WTC11 (cell line): ENCODE results near the gene SELENOP. TPM values are rescaled to one million over a fixed set of nuclear protein-coding genes. Genes with fewer than 3 reads are reported as not detected.
A peak's percentile ranks its signal among the peaks of the same experiment; 100 is the strongest.

Experiments
- ATAC-seq: fragments of 200-7000 bp; cut with Tn5 transposase; 2 replicates; pipeline ENCODE4 v1.10.0; 2021; ENCODE audit warnings: mild to moderate bottlenecking, moderate library complexity
- CTCF ChIA-PET: fragments of 300-600 bp; sonication (Branson Sonifier 250); formaldehyde crosslinking; loops from one replicate; lab custom pipeline; 2021; ENCODE audit warnings: antibody characterized with exemption; lab: Charles Lee
- POLR2A ChIA-PET: fragments of 350-600 bp; sonication (Branson Sonifier 250); formaldehyde crosslinking; loops from one replicate; lab custom pipeline; 2021; ENCODE audit warnings: antibody characterized with exemption; lab: Charles Lee
- DNase-seq: peaks from one replicate; pipeline ENCODE4 v3.0.0; 2021; ENCODE audit warnings: low spot score
- H3K27ac Mint-ChIP-seq: 2 replicates; pipeline ENCODE4 v1.8.0; 2021; ENCODE audit warnings: mixed read lengths
- H3K27me3 Mint-ChIP-seq: 2 replicates; pipeline ENCODE4 v1.8.0; 2021; ENCODE audit warnings: low read depth, mild to moderate bottlenecking, moderate library complexity, mixed read lengths
- H3K36me3 Mint-ChIP-seq: 2 replicates; pipeline ENCODE4 v1.8.0; 2021; ENCODE audit warnings: mixed read lengths
- H3K4me1 Mint-ChIP-seq: 2 replicates; pipeline ENCODE4 v1.8.0; 2022; ENCODE audit warnings: mixed read lengths
- H3K4me3 Mint-ChIP-seq: 2 replicates; pipeline ENCODE4 v1.8.0; 2021; ENCODE audit warnings: mild to moderate bottlenecking, moderate library complexity, mixed read lengths
- H3K9me3 Mint-ChIP-seq: 2 replicates; pipeline ENCODE4 v1.8.0; 2021; ENCODE audit warnings: mixed read lengths
- ATF1 ChIP-seq: sonication (generic); formaldehyde crosslinking; IDR thresholded peaks from 2 replicates; pipeline ENCODE4 v1.8.1; 2023; ENCODE audit warnings: mild to moderate bottlenecking, moderate library complexity, missing genetic modification reagents
- ATF3 ChIP-seq: sonication (generic); formaldehyde crosslinking; conservative IDR thresholded peaks from 2 replicates; pipeline ENCODE4 v1.8.1; 2022; ENCODE audit warnings: mild to moderate bottlenecking, missing genetic modification reagents
- CREB1 ChIP-seq: sonication (generic); formaldehyde crosslinking; IDR thresholded peaks from 2 replicates; pipeline ENCODE4 v1.8.0; 2023; ENCODE audit warnings: mild to moderate bottlenecking, missing genetic modification reagents
- CREM ChIP-seq: sonication (generic); formaldehyde crosslinking; IDR thresholded peaks from 2 replicates; pipeline ENCODE4 v1.8.1; 2022; ENCODE audit warnings: mild to moderate bottlenecking, missing genetic modification reagents, moderate library complexity
- E2F1 ChIP-seq: sonication (generic); formaldehyde crosslinking; IDR thresholded peaks from 2 replicates; pipeline ENCODE4 v1.8.0; 2022; ENCODE audit warnings: mild to moderate bottlenecking, missing genetic modification reagents
- E2F5 ChIP-seq: sonication (generic); formaldehyde crosslinking; IDR thresholded peaks from 2 replicates; pipeline ENCODE4 v1.8.1; 2022; ENCODE audit warnings: mild to moderate bottlenecking, moderate library complexity, missing genetic modification reagents
- EMX1 ChIP-seq: fragments of 250-450 bp; sonication (Bioruptor Pico); IDR thresholded peaks from 2 replicates; pipeline ENCODE4 v1.8.0; 2021; ENCODE audit warnings: mild to moderate bottlenecking
- ESRRA ChIP-seq: sonication (generic); formaldehyde crosslinking; IDR thresholded peaks from 2 replicates; pipeline ENCODE4 v1.8.1; 2022; ENCODE audit warnings: mild to moderate bottlenecking, missing genetic modification reagents, borderline replicate concordance
- FOXP1 ChIP-seq: sonication (generic); formaldehyde crosslinking; IDR thresholded peaks from 2 replicates; pipeline ENCODE4 v1.8.0; 2022; ENCODE audit warnings: missing genetic modification reagents, mild to moderate bottlenecking, moderate library complexity, borderline replicate concordance
- FOXP4 ChIP-seq: sonication (generic); formaldehyde crosslinking; IDR thresholded peaks from 2 replicates; pipeline ENCODE4 v1.8.0; 2022; ENCODE audit warnings: mild to moderate bottlenecking, missing genetic modification reagents
- GTF2I ChIP-seq: fragments of 250-450 bp; sonication (Bioruptor Pico); conservative IDR thresholded peaks from 2 replicates; pipeline ENCODE4 v1.4.0; 2021; ENCODE audit warnings: mild to moderate bottlenecking
- HMGA2 ChIP-seq: fragments of 250-450 bp; sonication (Bioruptor Pico); IDR thresholded peaks from 2 replicates; pipeline ENCODE4 v1.4.0; 2021; ENCODE audit warnings: mild to moderate bottlenecking, moderate library complexity
- NFATC4 ChIP-seq: fragments of 250-450 bp; sonication (Bioruptor Pico); IDR thresholded peaks from 2 replicates; pipeline ENCODE4 v1.9.0; 2021; ENCODE audit warnings: mild to moderate bottlenecking
- NFE2L1 ChIP-seq: sonication (generic); formaldehyde crosslinking; IDR thresholded peaks from 2 replicates; pipeline ENCODE4 v1.8.1; 2023; ENCODE audit warnings: missing genetic modification reagents
- NFYB ChIP-seq: sonication (generic); formaldehyde crosslinking; conservative IDR thresholded peaks from 2 replicates; pipeline ENCODE4 v1.8.0; 2022; ENCODE audit warnings: low read depth, missing genetic modification reagents
- NR1H2 ChIP-seq: sonication (generic); formaldehyde crosslinking; IDR thresholded peaks from 2 replicates; pipeline ENCODE4 v1.9.0; 2021; ENCODE audit warnings: mild to moderate bottlenecking, moderate library complexity, missing genetic modification reagents
- PRRX2 ChIP-seq: fragments of 250-450 bp; sonication (Bioruptor Pico); IDR thresholded peaks from 2 replicates; pipeline ENCODE4 v1.8.0; 2021; ENCODE audit warnings: mild to moderate bottlenecking
- RORB ChIP-seq: fragments of 250-450 bp; sonication (Bioruptor Pico); IDR thresholded peaks from 2 replicates; pipeline ENCODE4 v1.9.0; 2021; ENCODE audit warnings: mild to moderate bottlenecking
- SMAD3 ChIP-seq: sonication (generic); formaldehyde crosslinking; IDR thresholded peaks from 2 replicates; pipeline ENCODE4 v1.8.0; 2022; ENCODE audit warnings: missing genetic modification reagents, mild to moderate bottlenecking, borderline replicate concordance
- ZNF219 ChIP-seq: sonication (generic); formaldehyde crosslinking; IDR thresholded peaks from 2 replicates; pipeline ENCODE4 v1.8.0; 2023; ENCODE audit warnings: missing genetic modification reagents, mild to moderate bottlenecking, borderline replicate concordance
- ZNF232 ChIP-seq: sonication (generic); formaldehyde crosslinking; IDR thresholded peaks from 2 replicates; pipeline ENCODE4 v1.8.0; 2022; ENCODE audit warnings: mild to moderate bottlenecking, missing genetic modification reagents
- ZNF263 ChIP-seq: sonication (generic); formaldehyde crosslinking; IDR thresholded peaks from 2 replicates; pipeline ENCODE4 v1.8.1; 2022; ENCODE audit warnings: low read depth, mild to moderate bottlenecking, moderate library complexity, missing genetic modification reagents
- ZNF317 ChIP-seq: sonication (generic); formaldehyde crosslinking; IDR thresholded peaks from 2 replicates; pipeline ENCODE4 v1.8.1; 2023; ENCODE audit warnings: low read depth, mild to moderate bottlenecking, moderate library complexity, missing genetic modification reagents, borderline replicate concordance
- ZNF396 ChIP-seq: fragments of 250-450 bp; sonication (Bioruptor Pico); IDR thresholded peaks from 2 replicates; pipeline ENCODE4 v1.8.0; 2021; ENCODE audit warnings: mild to moderate bottlenecking, moderate library complexity, borderline replicate concordance
- total RNA-seq: library from RNA; stranded (reverse); gene quantifications from 3 replicates; pipeline ENCODE4 v1.2.3, GENCODE V29; 2021

The SELENOP gene
- total RNA-seq, 1 experiment from 2014 or later: 13.2 TPM

- H3K36me3 Mint-ChIP-seq: no peaks in the 10 kb centered on the region
- ChIA-PET CTCF (interaction anchor here (0.6 to 1.3 kb wide), 4 partner anchors 77 to 1304 kb away, joined by 3 to 4 read pairs (median 3); no protein-coding TSS in a partner anchor), POLR2A (no interaction called here)
- H3K9me3 Mint-ChIP-seq: no peaks in the 10 kb centered on the region
- peaks cover 48% of the 10 kb centered on the region for H3K4me1 Mint-ChIP-seq
- DNase-seq: no peak
- no peak for ATAC-seq
- TF ChIP-seq FOXP1 (no peak), ATF1 (CRISPR knock-in tag) (no peak), PRRX2 (CRISPR knock-in tag) (no peak), ATF3 (no peak), NFE2L1 (CRISPR knock-in tag) (no peak), ZNF219 (CRISPR knock-in tag) (no peak), SMAD3 (no peak), ZNF263 (no peak), ZNF396 (CRISPR knock-in tag) (no peak), HMGA2 (CRISPR knock-in tag) (no peak)
- peak overlapping the region; percentile 90 for H3K27ac Mint-ChIP-seq
- H3K27me3 Mint-ChIP-seq: no peaks in the 10 kb centered on the region
- H3K4me3 Mint-ChIP-seq: no peak overlapping the region
Measured at GRCh38 chr5:42812620-42813019, 928 bp upstream of the SELENOP start.

- POLR2A ChIA-PET: interaction anchor here (0.5 to 1.0 kb wide), 2 partner anchors 16 to 54 kb away, joined by 3 read pairs; partner anchors contain the start of gene CCDC152
- H3K9me3 Mint-ChIP-seq: no peaks in the 10 kb centered on the region
- ATAC-seq (no peak), DNase-seq (no peak)
- no peaks in the 10 kb centered on the region for H3K27me3 Mint-ChIP-seq
- peaks cover 45% of the 10 kb centered on the region for H3K4me1 Mint-ChIP-seq
- no peaks in the 10 kb centered on the region for H3K36me3 Mint-ChIP-seq
- H3K4me3 Mint-ChIP-seq: peak overlapping the region; percentile 73
- TF ChIP-seq RORB (CRISPR knock-in tag) (no peak), FOXP4 (no peak), CREB1 (no peak), E2F1 (CRISPR knock-in tag) (no peak), E2F5 (CRISPR knock-in tag) (no peak), ZNF232 (CRISPR knock-in tag) (no peak), CREM (CRISPR knock-in tag) (no peak), GTF2I (CRISPR knock-in tag) (no peak), NFATC4 (CRISPR knock-in tag) (no peak), ZNF219 (CRISPR knock-in tag) (no peak), NFYB (no peak), ZNF396 (CRISPR knock-in tag) (no peak), ATF3 (no peak), ZNF317 (no peak), EMX1 (CRISPR knock-in tag) (no peak), NR1H2 (CRISPR knock-in tag) (no peak), ESRRA (no peak)
- H3K27ac Mint-ChIP-seq: peak overlapping the region; percentile 96
- CTCF ChIA-PET: interaction anchor here (0.6 to 1.4 kb wide), 6 partner anchors 9 to 160 kb away, joined by 3 to 4 read pairs (median 4); no protein-coding TSS in a partner anchor
Measured at GRCh38 chr5:42810834-42811590, 680 bp downstream of the SELENOP start.
